RWPE2 (cell line): ENCODE data around the gene NCOA6.

Experiments
- ATAC-seq: fragments of 200-7000 bp; cut with Tn5 transposase; 3 replicates; pipeline ENCODE4 v1.9.1; 2021; ENCODE audit warnings: low read depth
- DNase-seq: peaks from one replicate; pipeline ENCODE4 v3.0.0-alpha.2; 2020; ENCODE audit warnings: low spot score
- H3K27ac ChIP-seq: fragments of 450-650 bp; 2 replicates; pipeline ENCODE4 v1.5.1; 2017; ENCODE audit warnings: mild to moderate bottlenecking; ENCODE audit not compliant: poor library complexity, severe bottlenecking
- H3K27me3 ChIP-seq: fragments of 250-450 bp; sonication (Bioruptor Pico); 2 replicates; pipeline ENCODE4 v1.5.1; 2021; ENCODE audit warnings: mild to moderate bottlenecking, moderate library complexity; ENCODE audit not compliant: insufficient read depth, poor library complexity, severe bottlenecking
- H3K36me3 ChIP-seq: fragments of 250-450 bp; sonication (Bioruptor Pico); 2 replicates; pipeline ENCODE4 v1.5.1; 2020; ENCODE audit warnings: low read depth, mild to moderate bottlenecking, moderate library complexity
- H3K4me1 ChIP-seq: fragments of 250-450 bp; sonication (Bioruptor Pico); 2 replicates; pipeline ENCODE4 v1.5.1; 2021; ENCODE audit warnings: mild to moderate bottlenecking, moderate library complexity; ENCODE audit not compliant: insufficient read depth, poor library complexity, severe bottlenecking
- H3K4me3 ChIP-seq: fragments of 250-450 bp; sonication (Bioruptor Pico); 2 replicates; pipeline ENCODE4 v1.5.1; 2021; ENCODE audit warnings: mild to moderate bottlenecking, moderate library complexity; ENCODE audit not compliant: severe bottlenecking
- H3K9me3 ChIP-seq: fragments of 250-450 bp; sonication (Bioruptor Pico); 2 replicates; pipeline ENCODE4 v1.5.1; 2021; ENCODE audit warnings: mild to moderate bottlenecking, moderate library complexity; ENCODE audit not compliant: severe bottlenecking
- TF ChIP-seq, protein P1 (sequence below): fragments of 450-650 bp; IDR thresholded peaks from one replicate; pipeline ENCODE4 v1.5.1; 2017; ENCODE audit warnings: mild to moderate bottlenecking, moderate library complexity; ENCODE audit not compliant: poor library complexity, severe bottlenecking

The NCOA6 gene

DNA sequence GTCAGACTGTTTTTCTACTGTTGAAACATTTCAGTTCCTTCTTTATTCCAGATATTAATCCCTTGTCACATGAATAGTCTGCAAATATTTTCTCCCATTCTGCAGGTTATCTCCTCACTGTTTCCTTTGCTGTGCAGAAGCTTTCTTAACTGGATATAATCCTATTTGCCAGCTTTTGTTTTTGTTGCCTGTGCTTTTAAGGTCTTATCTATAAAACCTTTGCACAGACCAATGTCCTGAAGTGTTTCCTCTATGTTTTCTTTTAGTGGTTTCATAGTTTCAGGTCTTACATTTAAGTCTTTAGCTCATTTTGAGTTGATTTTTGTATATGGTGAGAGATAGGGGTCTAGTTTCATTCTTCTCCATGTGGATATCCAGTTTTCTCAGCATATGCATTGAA lies 19.2 kb downstream of the NCOA6 start:
- no peaks in the 10 kb centered on the region for H3K4me1 ChIP-seq
- H3K36me3 ChIP-seq: peaks cover 32% of the 10 kb centered on the region
- H3K27ac ChIP-seq: no peak overlapping the region
- ATAC-seq (no peak), DNase-seq (no peak)
- H3K9me3 ChIP-seq: no peaks in the 10 kb centered on the region
- H3K4me3 ChIP-seq: no peak overlapping the region
- TF ChIP-seq, protein P1, sequence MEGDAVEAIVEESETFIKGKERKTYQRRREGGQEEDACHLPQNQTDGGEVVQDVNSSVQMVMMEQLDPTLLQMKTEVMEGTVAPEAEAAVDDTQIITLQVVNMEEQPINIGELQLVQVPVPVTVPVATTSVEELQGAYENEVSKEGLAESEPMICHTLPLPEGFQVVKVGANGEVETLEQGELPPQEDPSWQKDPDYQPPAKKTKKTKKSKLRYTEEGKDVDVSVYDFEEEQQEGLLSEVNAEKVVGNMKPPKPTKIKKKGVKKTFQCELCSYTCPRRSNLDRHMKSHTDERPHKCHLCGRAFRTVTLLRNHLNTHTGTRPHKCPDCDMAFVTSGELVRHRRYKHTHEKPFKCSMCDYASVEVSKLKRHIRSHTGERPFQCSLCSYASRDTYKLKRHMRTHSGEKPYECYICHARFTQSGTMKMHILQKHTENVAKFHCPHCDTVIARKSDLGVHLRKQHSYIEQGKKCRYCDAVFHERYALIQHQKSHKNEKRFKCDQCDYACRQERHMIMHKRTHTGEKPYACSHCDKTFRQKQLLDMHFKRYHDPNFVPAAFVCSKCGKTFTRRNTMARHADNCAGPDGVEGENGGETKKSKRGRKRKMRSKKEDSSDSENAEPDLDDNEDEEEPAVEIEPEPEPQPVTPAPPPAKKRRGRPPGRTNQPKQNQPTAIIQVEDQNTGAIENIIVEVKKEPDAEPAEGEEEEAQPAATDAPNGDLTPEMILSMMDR: no peak
- H3K27me3 ChIP-seq: no peaks in the 10 kb centered on the region

DNA sequence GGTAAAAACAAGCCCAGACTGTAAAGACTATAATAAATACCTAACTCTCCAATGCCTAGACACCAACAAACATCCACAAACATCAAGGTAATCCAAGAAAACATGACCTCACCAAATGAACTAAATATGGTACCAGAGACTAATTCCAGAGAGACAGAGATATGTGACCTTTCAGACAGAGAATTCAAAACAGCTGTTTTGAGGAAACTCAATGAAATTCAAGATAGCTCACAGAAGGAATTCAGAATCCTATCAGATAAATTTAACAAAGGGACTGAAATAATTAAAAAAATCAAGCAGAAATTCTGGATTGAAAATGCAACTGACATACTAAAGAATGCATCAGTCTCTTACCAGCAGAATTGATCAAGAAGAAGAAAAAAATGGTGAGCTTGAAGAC lies 26.6 kb downstream of the NCOA6 start:
- Histone ChIP-seq H3K9me3 (no peaks in the 10 kb centered on the region), H3K27me3 (no peaks in the 10 kb centered on the region), H3K36me3 (peaks cover 26% of the 10 kb centered on the region), H3K4me3 (no peak overlapping the region), H3K27ac (no peak overlapping the region), H3K4me1 (no peaks in the 10 kb centered on the region)
- ATAC-seq: no peak
- TF ChIP-seq, protein P1: no peak
- no peak for DNase-seq

DNA sequence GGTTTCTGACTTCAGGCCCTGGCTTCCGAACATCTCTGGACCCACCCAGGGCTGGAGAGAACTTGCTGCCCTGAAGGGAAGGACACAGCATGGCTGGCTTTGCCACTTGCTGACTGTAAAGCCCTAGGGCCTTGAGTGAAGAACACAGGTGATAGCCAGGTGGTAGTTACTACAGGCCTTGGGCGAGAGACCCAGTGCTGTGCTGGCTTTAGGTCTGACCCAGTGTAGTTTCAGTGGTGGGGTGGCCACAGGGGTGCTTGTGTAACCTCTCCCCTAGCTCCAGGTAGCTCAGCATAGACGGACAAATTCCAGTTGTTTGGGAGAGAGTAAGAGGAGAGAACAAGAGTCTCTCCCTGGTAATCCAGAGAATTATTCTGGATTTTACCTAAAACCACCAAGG lies 27.1 kb downstream of the NCOA6 start:
- Histone ChIP-seq H3K27ac (no peak overlapping the region), H3K4me3 (no peak overlapping the region), H3K4me1 (no peaks in the 10 kb centered on the region), H3K9me3 (no peaks in the 10 kb centered on the region), H3K36me3 (peaks cover 29% of the 10 kb centered on the region), H3K27me3 (no peaks in the 10 kb centered on the region)
- TF ChIP-seq, protein P1: no peak
- 0 out of 3 replicates have a peak, but pooled peaks have one; percentile 13 for ATAC-seq
- DNase-seq: no peak

DNA sequence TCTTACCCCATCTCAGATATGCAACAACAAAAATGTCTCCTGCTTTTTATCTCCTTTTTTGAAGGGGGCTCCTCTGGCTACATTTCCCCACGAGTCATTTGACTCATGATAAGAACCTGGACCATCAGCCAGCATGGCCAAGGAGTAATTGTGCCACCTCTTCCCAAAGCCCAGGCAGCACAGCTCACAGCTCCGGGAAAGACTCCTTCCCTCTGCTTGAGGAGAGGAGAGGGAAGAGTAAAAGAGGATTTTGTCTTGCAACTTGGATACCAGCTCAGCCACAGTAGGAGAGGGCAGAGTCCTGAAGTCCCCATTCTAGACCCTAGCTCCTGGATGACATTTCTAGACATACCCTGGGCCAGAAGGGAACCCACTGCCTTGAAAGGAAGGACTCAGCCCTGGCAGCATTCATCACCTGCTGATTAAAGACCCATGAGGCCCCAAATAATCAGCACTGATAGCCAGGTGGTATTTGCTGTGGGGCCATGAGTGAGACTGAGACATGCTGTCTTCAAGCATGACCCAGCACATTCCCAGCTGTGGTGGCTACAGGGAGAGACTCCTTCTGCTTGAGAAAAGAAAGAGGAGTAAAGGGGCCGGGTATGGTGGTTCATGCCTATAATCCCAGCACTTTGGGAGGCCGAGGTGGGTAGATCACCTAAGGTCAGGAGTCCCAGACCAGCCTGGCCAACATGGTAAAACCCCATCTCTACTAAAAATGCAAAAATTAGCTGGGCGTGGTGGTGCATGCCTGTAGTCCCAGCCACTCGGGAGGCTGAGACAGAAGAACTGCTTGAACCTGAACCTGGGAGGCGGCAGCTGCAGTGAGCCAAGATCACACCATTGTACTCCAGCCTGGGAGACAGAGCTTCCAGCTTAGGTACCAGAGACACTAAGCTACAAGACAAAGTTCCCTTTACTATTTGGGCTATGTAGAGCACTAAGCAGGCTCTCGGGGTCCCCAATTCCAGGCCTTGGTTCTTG lies 28.1 kb downstream of the NCOA6 start:
- H3K27ac ChIP-seq: no peak overlapping the region
- no peak for ATAC-seq
- TF ChIP-seq, protein P1: no peak

More for the DNA sequence above, 28.1 kb downstream of the NCOA6 start:
- Histone ChIP-seq H3K4me1 (no peaks in the 10 kb centered on the region), H3K27me3 (no peaks in the 10 kb centered on the region), H3K4me3 (no peak overlapping the region), H3K36me3 (peaks cover 24% of the 10 kb centered on the region), H3K9me3 (no peaks in the 10 kb centered on the region)
- DNase-seq: no peak
